Endothelial cell of hepatic sinusoid (primary cell): ENCODE measurements around the gene SCAMP1.
"Not testable (repeated sequence)": the region's sequence is repeated elsewhere in the genome, so short reads cannot be mapped to it uniquely, and the experiment has no call there.

ENCODE experiments used
- in situ Hi-C: cut with HindIII; loops from 2 replicates; pipeline ENCODE4 v1.10.0; 2017; ENCODE audit warnings: low sequenced_read_pairs

Gene SCAMP1

GRCh38 chr5:78419396-78419795 lies 59.0 kb downstream of the SCAMP1 start:
- in situ Hi-C loops: no loop called here

DNA sequence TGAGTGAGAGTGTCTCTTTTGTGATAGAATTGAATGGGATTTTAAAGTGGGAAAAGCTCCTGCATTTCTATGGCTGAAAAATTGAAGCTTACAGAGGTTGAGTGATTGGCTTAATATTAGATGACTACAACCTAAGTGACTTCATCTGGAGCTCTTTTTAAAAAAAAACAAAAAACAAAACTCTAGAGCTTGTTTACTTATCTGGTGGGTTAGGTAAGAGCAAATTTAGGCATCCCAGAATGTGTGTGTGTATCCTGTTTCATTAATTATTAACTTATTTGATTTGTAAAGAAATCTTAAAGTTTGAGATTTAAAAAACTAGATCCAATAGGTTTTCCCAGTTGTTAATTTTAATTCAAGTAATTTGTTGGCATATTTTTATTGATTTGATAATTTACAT lies 60.1 kb downstream of the SCAMP1 start:
- in situ Hi-C loops: no loop called here

DNA sequence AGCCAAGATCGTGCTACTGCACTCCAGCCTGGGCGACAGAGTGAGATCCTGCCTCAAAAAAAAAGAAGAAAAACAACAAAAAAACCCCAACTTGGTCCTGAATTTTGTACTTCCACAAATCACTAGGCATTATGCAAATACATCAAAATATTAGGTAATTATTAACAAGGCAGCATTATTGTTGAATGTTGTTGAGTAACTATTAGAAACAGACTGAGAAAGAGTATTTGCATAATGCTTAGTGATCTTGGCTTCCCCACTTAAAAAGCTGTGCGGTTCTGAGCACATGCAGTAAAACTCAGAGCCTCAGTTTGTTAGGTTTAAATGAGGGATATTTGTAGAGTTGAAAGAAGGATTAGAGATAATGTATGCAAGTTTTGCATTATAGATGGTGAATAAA lies 64.2 kb downstream of the SCAMP1 start:
- in situ Hi-C loops: no loop called here

- in situ Hi-C loops: no loop called here
Measured at GRCh38 chr5:78429332-78429980, 69.0 kb downstream of the SCAMP1 start.

GRCh38 chr5:78430866-78431265 lies 70.4 kb downstream of the SCAMP1 start:
- in situ Hi-C loops: no loop called here

DNA sequence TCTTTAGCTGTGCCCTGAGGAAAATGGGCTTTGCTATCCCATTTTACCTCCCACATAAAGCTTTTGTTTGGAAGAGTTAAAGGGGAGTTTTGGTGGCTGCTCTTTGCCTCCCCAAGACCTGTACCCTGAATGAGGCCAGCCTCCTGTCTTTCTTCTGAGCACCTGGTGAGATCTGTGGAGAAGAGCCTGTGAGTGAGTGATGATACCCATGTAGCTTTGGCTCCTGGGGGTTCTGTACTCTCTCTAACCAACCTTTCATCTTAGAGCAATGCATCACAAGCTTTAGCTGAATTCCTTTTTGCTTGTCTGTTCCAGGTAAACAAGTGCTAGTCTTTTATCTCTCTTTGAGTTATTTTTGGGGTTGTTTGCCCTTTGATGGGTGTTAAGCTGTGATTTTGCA lies 73.6 kb downstream of the SCAMP1 start:
- in situ Hi-C loops: no loop called here

- in situ Hi-C loops: no loop called here
Measured at GRCh38 chr5:78447775-78448424, 87.5 kb downstream of the SCAMP1 start.

- in situ Hi-C loops: no loop called here
Measured at GRCh38 chr5:78449103-78449502, 88.7 kb downstream of the SCAMP1 start.

GRCh38 chr5:78457507-78457906 lies 97.1 kb downstream of the SCAMP1 start:
- in situ Hi-C loops: not testable (repeated sequence)

DNA sequence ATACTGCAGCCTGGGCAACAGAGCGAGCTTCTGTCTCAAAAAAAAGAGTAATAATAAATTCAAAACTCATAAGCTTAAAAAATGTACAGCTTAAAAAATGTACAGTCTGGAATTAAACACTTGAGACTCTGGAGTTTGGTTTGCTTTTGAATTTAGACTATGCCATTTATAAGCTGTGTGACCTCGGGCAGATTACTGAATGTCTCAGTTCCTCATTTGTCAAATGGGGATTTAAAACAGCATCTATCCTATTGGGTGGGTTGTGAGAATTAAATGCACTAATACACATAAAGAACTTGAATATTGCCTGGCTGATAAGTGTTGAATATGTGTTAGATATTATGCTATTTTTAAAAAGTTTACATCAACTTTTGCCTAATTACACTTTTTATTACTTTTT lies 98.4 kb downstream of the SCAMP1 start:
- in situ Hi-C loops: no loop called here

DNA sequence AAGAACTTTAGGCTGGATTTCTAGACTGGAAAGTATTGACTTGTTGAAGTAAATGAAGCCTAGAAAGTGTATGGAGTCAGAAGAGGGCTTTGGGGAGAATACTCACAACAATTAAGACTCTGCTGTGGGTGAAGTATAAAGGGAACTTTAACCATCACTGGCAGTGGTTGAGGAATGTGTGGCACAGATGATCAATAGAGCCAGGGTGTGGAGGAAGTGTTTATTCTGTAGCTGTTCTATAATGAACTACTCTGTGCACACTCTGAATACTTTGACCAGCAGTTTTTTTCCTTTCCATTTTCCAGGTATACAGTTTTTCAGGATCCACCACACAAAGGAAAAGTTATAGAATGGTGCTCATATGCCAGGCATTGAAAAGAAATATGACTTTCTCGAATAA lies 106.7 kb downstream of the SCAMP1 start:
- in situ Hi-C loops: no loop called here

DNA sequence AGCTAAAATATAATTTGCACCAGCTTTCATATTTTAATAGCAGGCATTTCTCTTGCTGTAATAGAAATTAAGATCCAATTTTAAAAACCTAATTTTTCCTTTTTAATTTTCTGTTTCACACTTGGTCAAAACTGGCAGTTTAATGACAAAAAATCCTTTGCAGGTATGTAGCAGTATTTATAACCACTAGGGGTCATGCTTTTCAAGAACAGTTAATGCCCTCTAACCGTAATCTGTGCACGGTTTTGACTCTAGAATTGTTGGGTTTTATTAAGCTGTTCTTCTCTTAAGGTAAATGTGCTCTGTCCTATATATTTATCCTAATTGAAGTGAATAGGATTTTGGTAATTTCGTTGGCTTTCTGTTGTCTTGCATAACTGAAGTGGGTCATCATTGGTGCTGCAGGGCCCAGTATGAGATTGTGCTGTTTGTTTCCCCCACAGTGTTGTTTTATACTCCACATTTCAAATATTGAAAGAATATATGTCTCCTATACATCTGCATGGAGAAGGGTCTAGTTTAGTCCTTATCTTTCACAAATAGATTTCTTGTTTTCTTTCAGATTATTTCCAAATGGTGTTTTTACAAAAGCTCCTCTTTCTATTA lies 107.4 kb downstream of the SCAMP1 start:
- in situ Hi-C loops: no loop called here

- in situ Hi-C loops: no loop called here
Measured at GRCh38 chr5:78471896-78472295, 111.5 kb downstream of the SCAMP1 start.

GRCh38 chr5:78472469-78473106 lies 112.2 kb downstream of the SCAMP1 start:
- in situ Hi-C loops: no loop called here

GRCh38 chr5:78473751-78474150 lies 113.3 kb downstream of the SCAMP1 start:
- in situ Hi-C loops: no loop called here

DNA sequence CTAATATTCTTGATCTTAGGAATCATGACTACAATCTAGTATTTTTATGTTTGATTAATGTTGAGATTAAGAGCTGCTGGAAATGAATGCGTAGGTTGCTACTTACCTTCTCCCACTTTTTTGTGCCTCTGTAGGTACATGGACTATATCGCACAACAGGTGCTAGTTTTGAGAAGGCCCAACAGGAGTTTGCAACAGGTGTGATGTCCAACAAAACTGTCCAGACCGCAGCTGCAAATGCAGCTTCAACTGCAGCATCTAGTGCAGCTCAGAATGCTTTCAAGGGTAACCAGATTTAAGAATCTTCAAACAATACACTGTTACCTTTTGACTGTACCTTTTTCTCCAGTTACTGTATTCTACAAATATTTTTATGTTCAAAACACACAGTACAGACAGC lies 115.0 kb downstream of the SCAMP1 start:
- in situ Hi-C loops: no loop called here

DNA sequence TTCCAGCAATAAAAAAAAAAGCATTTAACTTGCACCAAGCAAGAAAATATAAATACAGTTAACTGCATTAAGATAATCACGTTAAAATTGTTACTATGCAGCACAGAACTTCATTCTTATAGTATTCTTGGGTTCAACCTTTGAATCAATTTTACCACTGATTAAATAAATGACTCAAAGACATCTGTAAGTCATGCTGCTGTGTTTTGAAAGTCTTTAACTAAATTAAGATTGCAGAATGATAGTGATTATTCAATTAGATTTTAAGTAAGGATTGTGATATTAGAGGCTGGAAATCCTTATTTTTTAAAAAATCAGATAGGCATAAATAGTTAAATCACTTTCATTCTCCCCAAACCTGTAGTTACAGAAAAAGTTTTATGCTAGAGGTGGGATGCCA lies 116.4 kb downstream of the SCAMP1 start:
- in situ Hi-C loops: no loop called here

DNA sequence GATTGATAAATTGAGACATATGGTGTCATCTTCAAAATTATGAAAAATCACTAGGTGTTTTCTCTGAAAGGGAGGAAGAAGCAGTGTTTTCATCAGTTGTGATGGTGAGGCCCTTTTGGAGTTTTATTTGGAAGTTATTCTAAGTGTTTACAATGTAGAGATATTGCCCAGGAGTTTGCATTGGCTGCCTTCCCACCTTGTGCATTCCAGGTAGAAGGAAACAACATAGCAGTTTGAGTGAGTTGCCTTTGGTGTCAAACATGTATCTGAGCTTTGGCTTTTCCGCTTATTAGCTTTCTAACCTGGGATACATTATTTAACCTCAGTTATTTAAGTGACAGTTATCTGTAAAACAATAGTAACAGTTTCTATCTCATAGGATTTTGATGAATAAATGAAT lies 122.5 kb downstream of the SCAMP1 start:
- in situ Hi-C loops: no loop called here

DNA sequence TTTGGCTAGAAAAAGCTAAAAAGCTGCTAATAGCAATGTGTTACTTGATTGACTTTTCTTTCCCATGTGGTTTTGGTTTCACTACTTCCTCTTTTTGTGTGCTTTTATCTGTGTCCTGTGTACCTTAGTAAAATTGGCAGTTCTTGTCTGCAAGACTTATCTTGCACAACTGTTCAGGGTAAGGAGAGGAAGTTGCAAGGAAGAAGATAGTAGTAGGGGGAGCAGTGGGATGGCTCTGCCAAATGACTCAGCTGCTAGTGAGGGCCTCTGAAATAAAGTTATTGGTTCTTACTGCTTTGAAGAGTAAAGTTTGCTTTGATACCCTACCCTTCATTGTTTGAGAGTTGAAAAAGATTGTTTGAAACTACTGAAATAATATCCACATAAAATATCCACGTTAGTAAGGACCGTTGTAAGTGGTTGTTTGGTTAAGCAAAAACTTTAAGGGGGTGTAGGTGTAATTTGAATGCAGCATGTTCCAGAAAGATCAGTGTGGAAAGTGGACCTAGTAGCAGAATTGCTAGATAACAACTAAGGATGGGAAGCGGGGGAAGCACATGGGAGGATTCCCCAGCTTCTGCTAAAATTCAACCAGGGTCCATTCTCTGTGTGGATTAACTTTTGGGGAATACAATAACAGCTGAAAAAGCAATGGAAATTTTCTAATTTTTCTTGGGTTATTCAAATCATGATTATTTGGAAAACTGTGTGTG lies 123.5 kb downstream of the SCAMP1 start:
- in situ Hi-C loops: no loop called here

DNA sequence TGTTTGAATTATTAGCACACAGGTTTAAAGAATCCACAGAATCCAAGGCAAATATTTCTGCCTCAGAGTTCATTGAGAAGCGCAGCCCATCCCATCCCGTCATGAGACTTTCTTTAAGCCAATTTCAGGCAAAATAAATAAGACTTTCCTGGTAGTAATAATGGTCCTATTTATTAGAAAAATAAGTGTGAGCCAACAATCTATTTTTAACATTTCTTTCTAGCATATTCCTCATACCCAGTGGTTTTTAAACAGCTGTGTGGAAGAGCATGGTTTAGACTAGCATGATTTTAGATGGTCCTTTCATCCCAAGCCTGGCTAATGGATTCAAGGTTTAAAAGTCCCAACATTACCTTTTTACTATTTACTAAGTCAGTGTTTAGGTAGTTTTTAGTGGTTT lies 125.8 kb downstream of the SCAMP1 start:
- in situ Hi-C loops: no loop called here

DNA sequence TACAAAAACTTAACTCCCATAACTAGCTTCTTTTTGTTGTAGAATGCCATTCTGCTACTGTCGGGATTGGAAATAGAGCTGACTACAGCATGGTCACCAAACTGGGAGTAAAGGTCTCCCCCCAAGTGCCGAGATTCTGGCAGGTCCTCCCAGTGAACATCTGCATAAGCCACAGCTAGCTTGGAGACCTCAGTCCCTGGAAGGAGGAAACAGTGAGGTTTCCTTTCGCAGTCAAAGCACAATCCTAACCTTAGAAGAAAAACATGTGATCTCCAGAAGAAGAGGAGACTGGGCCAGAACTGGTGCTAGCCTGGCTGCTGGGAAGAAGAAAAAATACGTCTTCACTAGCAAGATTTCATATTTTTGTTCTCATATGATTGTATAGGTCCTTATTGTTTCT lies 127.4 kb downstream of the SCAMP1 start:
- in situ Hi-C loops: no loop called here
